CD14-positive monocyte (primary cell): ENCODE results near the gene BRIX1. TPM values are rescaled to one million over a fixed set of nuclear protein-coding genes. Genes with fewer than 3 reads are reported as not detected.

Source experiments
- DNase-seq, 3 donors: peaks; one replicate each; pipeline ENCODE4 v3.0.0-alpha.2; 2011 to 2022
- H2AFZ ChIP-seq: 2 replicates; pipeline ENCODE4 v1.6.0; 2012; ENCODE audit warnings: mild to moderate bottlenecking, low read depth, low read length, inconsistent platforms; ENCODE audit not compliant: insufficient read depth, poor library complexity, severe bottlenecking
- H3K27ac ChIP-seq, 2 donors: 1 replicate in 1 of 2; 2 replicates in 1 of 2; pipeline ENCODE4 v1.5.1; 2012 to 2013; ENCODE audit warnings: low read length in 2 of 2, control low read depth in 1 of 2, inconsistent platforms in 1 of 2, low read depth in 1 of 2, mild to moderate bottlenecking in 1 of 2
- H3K27me3 ChIP-seq, 2 donors: one replicate each; pipeline versions ENCODE4 v1.6.0 to v1.6.1; 2011 to 2013; ENCODE audit warnings: low read length in 2 of 2; ENCODE audit not compliant: control insufficient read depth in 2 of 2, insufficient read depth in 2 of 2
- H3K36me3 ChIP-seq, 2 donors: replicated peaks in 1 of 2; 1 replicate in 1 of 2; 2 replicates in 1 of 2; pipeline versions ENCODE4 v1.5.1 to v1.6.1; 2012 to 2013; ENCODE audit warnings: low read length in 2 of 2, control low read depth in 1 of 2, inconsistent platforms in 1 of 2, mild to moderate bottlenecking in 1 of 2; ENCODE audit not compliant: insufficient read depth in 2 of 2, control insufficient read depth in 1 of 2
- H3K4me1 ChIP-seq, 2 donors: 1 replicate in 1 of 2; 2 replicates in 1 of 2; pipeline versions ENCODE4 v1.5.1 to v1.6.1; 2012 to 2013; ENCODE audit warnings: low read length in 2 of 2, control low read depth in 1 of 2, inconsistent platforms in 1 of 2, mild to moderate bottlenecking in 1 of 2, moderate library complexity in 1 of 2; ENCODE audit not compliant: insufficient read depth in 2 of 2, control insufficient read depth in 1 of 2
- H3K4me2 ChIP-seq: replicated peaks from 2 replicates; pipeline ENCODE3; 2012; ENCODE audit warnings: low read length, moderate library complexity, mild to moderate bottlenecking; ENCODE audit not compliant: poor library complexity, severe bottlenecking; ENCODE audit errors: extremely low read depth
- H3K4me3 ChIP-seq, 3 experiments: fragments of 200-600 bp in 1 of 3; sonication (generic) in 1 of 3; replicated peaks in 1 of 3; 1 replicate in 2 of 3; 2 replicates in 1 of 3; pipeline ENCODE4 v1.5.1; 2011 to 2013; ENCODE audit warnings: low read length in 3 of 3, mild to moderate bottlenecking in 3 of 3, control low read depth in 2 of 3, low read depth in 2 of 3, inconsistent platforms in 1 of 3, moderate library complexity in 1 of 3
- H3K79me2 ChIP-seq: 2 replicates; pipeline ENCODE4 v1.6.0; 2012; ENCODE audit warnings: mild to moderate bottlenecking, control low read depth, inconsistent platforms, low read length, moderate library complexity; ENCODE audit not compliant: insufficient read depth
- H3K9ac ChIP-seq: 2 replicates; pipeline ENCODE4 v1.6.0; 2017; ENCODE audit warnings: low read length, mild to moderate bottlenecking; ENCODE audit not compliant: insufficient read depth, poor library complexity, severe bottlenecking
- H3K9me3 ChIP-seq, 2 donors: replicated peaks in 1 of 2; 1 replicate in 1 of 2; 2 replicates in 1 of 2; pipeline versions ENCODE4 v1.5.1 to v1.6.1; 2012 to 2013; ENCODE audit warnings: low read length in 2 of 2, control low read depth in 1 of 2; ENCODE audit not compliant: control insufficient read depth in 1 of 2, insufficient read depth in 1 of 2
- H4K20me1 ChIP-seq: 2 replicates; pipeline ENCODE4 v1.6.0; 2012; ENCODE audit warnings: mild to moderate bottlenecking, low read length, control low read depth, moderate library complexity; ENCODE audit not compliant: insufficient read depth
- H3K27ac Mint-ChIP-seq, 7 donors: one replicate each; pipeline ENCODE4 v1.8.0; 2020; ENCODE audit warnings: mild to moderate bottlenecking in 7 of 7, mixed read lengths in 7 of 7, moderate library complexity in 6 of 7, inconsistent platforms in 2 of 7
- H3K27me3 Mint-ChIP-seq, 3 donors: one replicate each; pipeline ENCODE4 v1.8.0; 2021 to 2022; ENCODE audit warnings: low read depth in 3 of 3, mild to moderate bottlenecking in 3 of 3, mixed read lengths in 3 of 3, moderate library complexity in 3 of 3, inconsistent platforms in 1 of 3
- H3K36me3 Mint-ChIP-seq, 2 donors: one replicate each; pipeline ENCODE4 v1.8.0; 2020; ENCODE audit warnings: mixed read lengths in 2 of 2, inconsistent platforms in 1 of 2, mild to moderate bottlenecking in 1 of 2
- H3K4me1 Mint-ChIP-seq: one replicate; pipeline ENCODE4 v1.8.0; 2020; ENCODE audit warnings: mild to moderate bottlenecking, mixed read lengths
- H3K4me3 Mint-ChIP-seq, 2 donors: one replicate each; pipeline ENCODE4 v1.8.0; 2020; ENCODE audit warnings: mild to moderate bottlenecking in 2 of 2, mixed read lengths in 2 of 2, moderate library complexity in 1 of 2
- H3K9me3 Mint-ChIP-seq, 7 donors: one replicate each; pipeline ENCODE4 v1.8.0; 2020 to 2022; ENCODE audit warnings: mixed read lengths in 7 of 7, mild to moderate bottlenecking in 6 of 7, moderate library complexity in 6 of 7, inconsistent platforms in 2 of 7
- WGBS: methylation state at CpG from one replicate; pipeline ENCODE4 v1.1.5; 2013; ENCODE audit warnings: missing lambda C conversion rate; ENCODE audit not compliant: insufficient coverage; 5-methylcytosine and 5-hydroxymethylcytosine counted together
- intact Hi-C, 2 donors: fragments of 100-400 bp; cut with micrococcal nuclease; formaldehyde crosslinking; loops; one replicate each; pipeline versions ENCODE4 v1.15.0 to v1.15.1; 2023
- polyA plus RNA-seq, 3 donors: library from polyadenylated mRNA; depleted of rRNA in 1 of 3; unstranded in 2 of 3; stranded (reverse) in 1 of 3; fragments of 300-500 nt in 2 of 3; fragments of >200 nt in 1 of 3; fragmentation: Illumina TruSeq in 2 of 3; gene quantifications; 1 replicate in 2 of 3; 2 replicates in 1 of 3; pipeline ENCODE4 v1.2.3, GENCODE V29; 2012 to 2021
- TF ChIP-seq, protein P1 (sequence below): fragments of 200-600 bp; IDR thresholded peaks from one replicate; pipeline ENCODE4 v1.8.0; 2022; ENCODE audit warnings: antibody characterized with exemption, mild to moderate bottlenecking

Gene BRIX1
- polyA plus RNA-seq, 3 donors, result 3.3 to 13.5 (median 12.5) TPM

DNA sequence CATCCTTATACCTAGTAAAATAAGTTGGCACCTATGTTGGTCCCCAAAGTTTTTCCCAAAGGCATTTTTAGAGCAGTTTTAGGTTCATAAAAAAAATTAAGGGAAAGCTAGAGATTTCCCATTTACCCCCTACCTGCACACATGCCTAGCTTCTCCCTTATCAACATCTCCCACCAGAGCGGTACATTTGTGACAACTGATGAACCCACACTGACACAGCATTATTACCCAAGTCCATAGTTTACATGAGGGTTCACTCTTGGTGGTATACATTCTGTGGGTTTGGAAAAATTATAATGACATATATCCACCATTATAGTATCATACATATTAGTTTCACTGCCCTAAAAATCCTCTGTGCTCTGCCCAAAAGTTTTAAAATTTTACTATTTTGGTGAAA, 12.3 kb upstream of the BRIX1 start:
- H3K4me1 ChIP-seq, result no peaks in the 10 kb centered on the region
- intact Hi-C loops, result no loop called here
- no CpG with 5 or more reads among the region's 1 CpG for WGBS
- H3K27ac ChIP-seq, result no peak overlapping the region
- no peak overlapping the region for H3K4me3 Mint-ChIP-seq
- H3K9ac ChIP-seq, result no peak overlapping the region
- H3K27me3 Mint-ChIP-seq, result no peaks in the 10 kb centered on the region
- no peaks in the 10 kb centered on the region for H3K79me2 ChIP-seq
- DNase-seq, result no peak
- peaks cover 14 to 21% of the 10 kb centered on the region in 2 donors for H3K36me3 Mint-ChIP-seq
- TF ChIP-seq, protein P1, sequence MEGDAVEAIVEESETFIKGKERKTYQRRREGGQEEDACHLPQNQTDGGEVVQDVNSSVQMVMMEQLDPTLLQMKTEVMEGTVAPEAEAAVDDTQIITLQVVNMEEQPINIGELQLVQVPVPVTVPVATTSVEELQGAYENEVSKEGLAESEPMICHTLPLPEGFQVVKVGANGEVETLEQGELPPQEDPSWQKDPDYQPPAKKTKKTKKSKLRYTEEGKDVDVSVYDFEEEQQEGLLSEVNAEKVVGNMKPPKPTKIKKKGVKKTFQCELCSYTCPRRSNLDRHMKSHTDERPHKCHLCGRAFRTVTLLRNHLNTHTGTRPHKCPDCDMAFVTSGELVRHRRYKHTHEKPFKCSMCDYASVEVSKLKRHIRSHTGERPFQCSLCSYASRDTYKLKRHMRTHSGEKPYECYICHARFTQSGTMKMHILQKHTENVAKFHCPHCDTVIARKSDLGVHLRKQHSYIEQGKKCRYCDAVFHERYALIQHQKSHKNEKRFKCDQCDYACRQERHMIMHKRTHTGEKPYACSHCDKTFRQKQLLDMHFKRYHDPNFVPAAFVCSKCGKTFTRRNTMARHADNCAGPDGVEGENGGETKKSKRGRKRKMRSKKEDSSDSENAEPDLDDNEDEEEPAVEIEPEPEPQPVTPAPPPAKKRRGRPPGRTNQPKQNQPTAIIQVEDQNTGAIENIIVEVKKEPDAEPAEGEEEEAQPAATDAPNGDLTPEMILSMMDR, result no peak
- H4K20me1 ChIP-seq, result no peaks in the 10 kb centered on the region
- no peak overlapping the region for H3K4me2 ChIP-seq
- H3K9me3 Mint-ChIP-seq, result no peaks in the 10 kb centered on the region
- no peak overlapping the region for H2AFZ ChIP-seq
- H3K9me3 ChIP-seq, result no peaks in the 10 kb centered on the region
- H3K27me3 ChIP-seq, result no peaks in the 10 kb centered on the region
- no peak overlapping the region for H3K27ac Mint-ChIP-seq
- H3K4me3 ChIP-seq, result no peak overlapping the region
- peaks cover 7 to 18% of the 10 kb centered on the region in 2 donors for H3K36me3 ChIP-seq
- peaks cover 2% of the 10 kb centered on the region for H3K4me1 Mint-ChIP-seq

DNA sequence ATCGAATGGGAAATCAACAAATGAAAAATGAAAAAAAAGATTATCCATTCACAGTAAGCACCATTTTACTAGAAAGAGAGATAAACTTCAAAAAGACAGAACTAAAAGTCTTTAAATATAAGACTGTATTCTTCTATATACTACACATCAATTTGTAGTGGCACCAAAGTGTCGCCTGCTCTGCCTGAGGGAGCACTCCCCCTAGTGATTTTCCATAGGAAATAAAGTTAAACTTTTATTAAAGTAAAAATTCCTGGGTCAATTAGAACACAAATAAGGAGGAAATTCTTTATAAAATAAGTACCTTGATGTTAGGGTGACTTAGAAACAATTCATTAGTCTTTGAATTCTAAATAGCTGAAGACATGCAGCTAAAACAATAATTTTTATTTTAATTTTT, 9.9 kb upstream of the BRIX1 start:
- Mint-ChIP-seq H3K9me3 (no peaks in the 10 kb centered on the region), H3K27ac (no peak overlapping the region), H3K4me3 (no peak overlapping the region), H3K4me1 (peaks cover 2% of the 10 kb centered on the region), H3K27me3 (no peaks in the 10 kb centered on the region), H3K36me3 (peaks cover 32 to 42% of the 10 kb centered on the region in 2 donors)
- TF ChIP-seq, protein P1, result no peak
- no peak overlapping the region for H3K4me2 ChIP-seq
- no peaks in the 10 kb centered on the region for H4K20me1 ChIP-seq
- H3K36me3 ChIP-seq, result peaks cover 20 to 39% of the 10 kb centered on the region in 2 donors
- H3K9me3 ChIP-seq, result no peaks in the 10 kb centered on the region
- no peak overlapping the region for H3K9ac ChIP-seq
- WGBS, result no CpG with 5 or more reads among the region's 2 CpGs
- H3K4me1 ChIP-seq, result no peaks in the 10 kb centered on the region
- no peak overlapping the region for H3K27ac ChIP-seq
- intact Hi-C loops, result no loop called here
- H3K4me3 ChIP-seq, result no peak overlapping the region
- no peak overlapping the region for H2AFZ ChIP-seq
- DNase-seq, result no peak
- no peaks in the 10 kb centered on the region for H3K27me3 ChIP-seq
- H3K79me2 ChIP-seq, result no peaks in the 10 kb centered on the region
